ENCODE measurements around the gene DEPDC1. TPM values are rescaled to one million over a fixed set of nuclear protein-coding genes. Genes with fewer than 3 reads are reported as not detected.
"Not testable (repeated sequence)": the region's sequence is repeated elsewhere in the genome, so short reads cannot be mapped to it uniquely, and the experiment has no call there.

Gene DEPDC1, protein sequence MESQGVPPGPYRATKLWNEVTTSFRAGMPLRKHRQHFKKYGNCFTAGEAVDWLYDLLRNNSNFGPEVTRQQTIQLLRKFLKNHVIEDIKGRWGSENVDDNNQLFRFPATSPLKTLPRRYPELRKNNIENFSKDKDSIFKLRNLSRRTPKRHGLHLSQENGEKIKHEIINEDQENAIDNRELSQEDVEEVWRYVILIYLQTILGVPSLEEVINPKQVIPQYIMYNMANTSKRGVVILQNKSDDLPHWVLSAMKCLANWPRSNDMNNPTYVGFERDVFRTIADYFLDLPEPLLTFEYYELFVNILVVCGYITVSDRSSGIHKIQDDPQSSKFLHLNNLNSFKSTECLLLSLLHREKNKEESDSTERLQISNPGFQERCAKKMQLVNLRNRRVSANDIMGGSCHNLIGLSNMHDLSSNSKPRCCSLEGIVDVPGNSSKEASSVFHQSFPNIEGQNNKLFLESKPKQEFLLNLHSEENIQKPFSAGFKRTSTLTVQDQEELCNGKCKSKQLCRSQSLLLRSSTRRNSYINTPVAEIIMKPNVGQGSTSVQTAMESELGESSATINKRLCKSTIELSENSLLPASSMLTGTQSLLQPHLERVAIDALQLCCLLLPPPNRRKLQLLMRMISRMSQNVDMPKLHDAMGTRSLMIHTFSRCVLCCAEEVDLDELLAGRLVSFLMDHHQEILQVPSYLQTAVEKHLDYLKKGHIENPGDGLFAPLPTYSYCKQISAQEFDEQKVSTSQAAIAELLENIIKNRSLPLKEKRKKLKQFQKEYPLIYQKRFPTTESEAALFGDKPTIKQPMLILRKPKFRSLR
- 5.3 TPM for polyA plus RNA-seq (ENCODE audit: insufficient read length)

- peak; percentile 99 for DNase-seq
Measured at GRCh38 chr1:68496680-68497357, at the start of gene DEPDC1. Gene DEPDC1 (minus strand): TSS chr1:68497082. CDS start chr1:68496999, 83 bp downstream.

GRCh38 chr1:68544651-68545050 lies 47.8 kb upstream of the DEPDC1 start:
- DNase-seq, result no peak

DNA sequence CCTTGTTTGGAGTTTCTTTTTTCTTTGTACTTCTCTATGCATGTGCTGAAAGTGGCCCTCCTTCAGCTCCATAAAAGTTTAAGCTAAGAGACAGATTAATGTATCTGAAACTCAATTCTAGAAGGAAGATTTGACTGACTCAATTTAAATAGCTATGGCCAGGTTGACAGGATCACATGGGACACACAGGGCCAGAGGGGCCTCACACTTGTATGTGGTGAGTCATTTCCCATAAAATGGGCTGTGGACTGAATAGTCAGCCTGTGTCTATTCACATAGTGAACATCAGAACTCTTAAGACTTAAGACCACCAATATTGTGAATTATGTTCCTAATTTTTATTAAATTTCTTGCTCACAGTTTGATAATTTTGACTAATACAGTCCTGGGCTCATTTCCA lies 45.7 kb upstream of the DEPDC1 start:
- DNase-seq, result no peak

DNA sequence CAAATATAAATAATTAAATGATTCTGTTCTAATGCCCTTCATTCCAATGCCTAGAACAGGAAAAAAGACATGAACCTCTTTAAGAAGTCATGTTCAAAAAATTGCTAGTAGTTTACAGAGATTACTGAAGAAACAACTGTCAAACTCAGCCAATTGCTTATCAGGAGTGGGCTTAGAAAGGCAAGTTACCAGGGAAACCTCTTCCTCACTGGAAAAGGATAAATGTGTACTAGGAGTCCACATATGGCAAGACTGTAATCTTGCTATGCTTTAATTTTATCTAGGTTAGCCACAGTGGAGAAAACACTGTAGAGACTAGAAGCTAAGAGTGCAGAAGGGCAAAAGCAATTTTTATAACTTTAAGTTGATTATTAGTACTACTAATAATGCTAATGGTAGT lies 42.1 kb upstream of the DEPDC1 start:
- no peak for DNase-seq

DNA sequence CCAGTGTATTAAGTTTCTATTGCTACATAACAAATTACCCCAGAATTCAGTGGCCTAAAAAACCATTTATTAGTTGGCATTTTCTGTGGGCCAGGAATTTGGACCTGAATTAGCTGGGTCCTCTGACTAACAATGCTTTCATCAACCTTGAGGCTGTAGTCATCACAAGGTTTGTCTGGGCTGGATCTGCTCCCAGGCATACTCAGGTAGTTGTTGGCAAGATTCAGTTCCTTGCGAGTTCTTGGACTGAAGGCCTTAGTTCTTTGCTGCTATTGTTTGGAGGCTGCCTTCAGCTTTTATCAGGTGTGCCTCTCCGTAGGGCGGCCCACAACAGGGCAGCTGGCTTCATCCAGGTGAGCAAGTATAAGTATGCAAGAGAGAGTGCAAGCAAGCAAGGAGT lies 31.4 kb upstream of the DEPDC1 start:
- DNase-seq, result no peak

DNA sequence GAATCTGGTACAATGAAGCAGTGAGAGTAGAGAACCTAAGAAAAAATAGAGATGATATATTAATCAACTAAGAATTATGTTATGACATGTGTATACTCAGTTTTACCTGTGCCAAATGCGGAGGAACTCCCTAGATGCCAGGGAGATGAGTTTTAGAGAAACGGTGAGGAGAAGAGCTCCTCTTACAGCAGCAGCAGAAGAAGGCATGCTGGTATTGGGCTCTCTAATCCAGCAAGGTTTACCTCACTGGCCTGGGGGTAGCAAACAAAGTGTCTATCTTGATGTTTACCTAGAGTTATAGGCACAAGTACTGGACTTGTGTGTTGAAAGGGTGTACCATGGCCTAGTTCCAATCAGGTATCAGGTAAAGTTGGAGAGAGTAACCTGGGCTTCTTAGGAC lies 28.9 kb upstream of the DEPDC1 start:
- DNase-seq, result no peak

- peak; percentile 48 for DNase-seq
Measured at GRCh38 chr1:68521286-68521685, 24.4 kb upstream of the DEPDC1 start.

GRCh38 chr1:68516066-68516465 lies 19.2 kb upstream of the DEPDC1 start:
- DNase-seq, result no peak

DNA sequence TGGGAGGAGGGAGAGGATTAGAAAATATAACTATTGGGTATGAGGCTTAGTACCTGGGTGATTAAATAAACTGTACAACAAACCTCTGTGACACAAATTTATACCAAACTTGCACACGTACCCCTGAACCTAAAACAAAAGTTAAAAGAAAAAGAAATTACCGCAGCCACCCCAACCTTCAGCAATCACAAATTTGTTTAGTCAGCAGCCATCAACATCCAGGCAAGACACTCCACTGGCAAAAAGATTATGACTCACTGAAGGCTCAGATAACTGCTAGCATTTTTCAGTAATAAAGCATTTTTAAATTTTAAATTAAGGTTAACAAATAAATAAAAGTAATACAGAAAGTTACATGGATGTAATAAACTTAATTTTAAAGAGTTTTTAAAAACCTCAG lies 14.4 kb upstream of the DEPDC1 start:
- no peak for DNase-seq

GRCh38 chr1:68506386-68506785 lies 9.5 kb upstream of the DEPDC1 start:
- DNase-seq, result no peak

DNA sequence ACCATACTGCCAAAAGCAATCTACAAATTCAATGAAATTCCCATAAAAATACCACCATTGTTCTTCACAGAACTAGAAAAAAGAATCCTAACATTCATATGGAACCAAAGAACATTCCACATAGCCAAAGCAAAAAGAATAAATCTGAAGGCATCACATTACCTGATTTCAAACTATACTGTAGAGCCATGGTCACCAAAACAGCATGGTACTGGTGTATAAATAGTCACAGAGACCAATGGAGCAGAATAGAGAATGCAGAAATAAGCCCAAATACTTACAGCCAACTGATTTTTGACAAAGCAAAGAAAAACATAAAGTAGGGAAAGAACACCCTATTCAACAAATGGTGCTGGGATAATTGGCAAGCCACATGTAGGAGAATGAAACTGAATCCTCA lies 6.2 kb upstream of the DEPDC1 start:
- DNase-seq, result no peak

DNA sequence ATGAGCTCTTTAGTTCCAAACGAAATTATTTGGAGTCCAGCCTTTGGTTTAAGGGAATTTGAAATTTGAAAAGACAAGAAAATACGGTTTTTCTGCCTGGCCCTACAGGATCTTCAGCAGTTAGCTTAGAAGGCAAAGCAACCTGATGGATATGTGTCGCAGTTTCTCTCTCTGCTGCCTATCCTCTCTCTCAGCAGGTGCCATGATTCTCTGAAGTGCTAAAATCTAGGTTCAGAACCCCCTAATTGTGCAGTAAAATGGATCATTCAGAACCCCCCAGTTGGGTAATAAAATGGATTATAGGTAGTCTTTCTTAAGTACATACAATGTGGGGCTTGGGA lies 446 bp upstream of the DEPDC1 start:
- no peak for DNase-seq

GRCh38 chr1:68495968-68496679 lies 758 bp downstream of the DEPDC1 start:
- no peak for DNase-seq

GRCh38 chr1:68495532-68495931 lies 1.4 kb downstream of the DEPDC1 start:
- DNase-seq, result no peak

DNA sequence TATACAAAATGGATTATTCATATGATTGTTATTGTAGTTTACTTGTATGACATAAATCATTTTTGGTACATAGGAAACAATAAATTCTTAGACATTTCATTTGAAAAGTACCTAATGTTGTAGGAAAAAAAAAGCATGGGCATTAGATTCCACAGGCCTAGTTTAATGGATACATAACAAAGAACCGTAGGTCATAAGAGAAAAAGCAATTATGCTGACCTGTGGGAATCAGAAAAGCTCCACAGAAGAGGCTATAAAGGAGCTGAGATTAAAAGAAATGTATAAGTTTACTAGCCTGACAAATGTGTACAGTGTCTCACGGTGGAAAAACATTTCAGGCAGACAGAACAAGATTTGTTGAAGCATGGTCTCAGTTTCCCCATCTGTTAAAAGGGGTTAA lies 3.7 kb downstream of the DEPDC1 start:
- DNase-seq, result no peak

DNA sequence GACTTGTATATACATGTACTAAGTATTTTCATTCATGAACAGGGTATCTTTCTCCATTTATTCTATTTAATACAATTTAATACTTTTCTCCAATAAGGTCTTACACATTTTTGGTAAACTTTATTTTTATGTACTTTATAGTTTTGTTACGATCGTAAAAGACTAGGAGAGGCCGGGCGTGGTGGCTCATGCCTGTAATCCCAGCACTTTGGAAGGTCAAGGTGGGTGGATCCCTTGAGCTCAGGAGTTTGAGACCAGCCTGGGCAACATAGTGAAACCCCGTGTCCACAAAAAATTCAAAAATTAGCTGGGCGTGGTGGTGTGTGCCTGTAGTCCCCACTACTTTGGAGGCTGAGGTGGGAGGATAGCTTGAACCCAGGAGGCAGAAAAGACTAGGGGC lies 4.6 kb downstream of the DEPDC1 start:
- DNase-seq, result not testable (repeated sequence)

DNA sequence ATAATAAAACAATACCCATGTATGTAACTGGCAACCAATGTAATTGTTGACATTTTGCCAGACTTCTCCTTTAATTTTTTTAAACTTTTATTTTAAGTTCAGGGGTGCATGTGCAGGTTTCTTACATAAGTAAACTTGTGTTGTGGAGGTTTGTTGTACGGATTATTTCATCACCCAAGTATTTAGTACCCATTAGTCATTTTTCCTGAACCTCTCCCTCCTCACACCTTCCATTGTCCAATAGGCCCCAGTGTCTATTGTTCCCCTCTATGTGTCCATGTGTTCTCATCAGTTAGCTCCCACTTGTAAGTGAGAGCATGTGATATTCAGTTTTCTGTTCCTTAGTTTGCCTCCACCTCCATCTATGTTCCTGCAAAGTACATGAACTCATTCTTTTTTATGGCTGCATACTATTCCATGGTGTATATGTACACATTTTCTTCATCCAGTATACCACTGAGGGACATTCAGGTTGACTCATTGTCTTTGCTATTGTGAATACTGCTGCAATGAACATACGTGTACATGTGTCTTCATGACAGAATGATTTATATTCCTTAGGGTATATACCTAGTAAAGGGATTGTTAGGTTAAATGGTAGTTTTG lies 6.7 kb downstream of the DEPDC1 start:
- no peak for DNase-seq

DNA sequence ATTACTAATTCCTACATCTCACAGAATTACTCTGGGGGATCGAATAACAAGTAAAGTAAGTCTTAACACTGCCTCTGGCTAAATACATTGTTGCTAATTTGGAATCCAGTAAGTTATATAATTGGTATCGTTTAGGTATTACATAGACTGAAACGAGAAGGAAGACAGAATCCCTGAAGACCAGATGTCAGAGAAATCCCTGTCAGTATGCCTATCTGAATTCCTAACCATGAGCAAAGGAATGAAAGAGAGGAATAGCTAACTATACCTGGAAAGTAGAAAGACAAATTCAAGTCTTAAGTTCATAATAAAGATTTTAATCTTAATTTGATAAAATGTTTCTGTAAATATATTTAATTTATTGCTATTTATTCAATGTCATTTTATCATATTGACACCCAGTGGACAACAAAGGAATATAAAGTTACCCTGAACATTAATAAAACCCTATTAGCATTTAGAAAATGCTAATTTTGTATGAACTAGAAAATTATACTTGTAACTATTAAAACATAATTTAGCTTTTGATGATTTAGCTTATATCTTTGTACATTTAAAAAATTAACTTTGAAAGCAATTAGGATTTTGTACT lies 11.4 kb downstream of the DEPDC1 start:
- no peak for DNase-seq

DNA sequence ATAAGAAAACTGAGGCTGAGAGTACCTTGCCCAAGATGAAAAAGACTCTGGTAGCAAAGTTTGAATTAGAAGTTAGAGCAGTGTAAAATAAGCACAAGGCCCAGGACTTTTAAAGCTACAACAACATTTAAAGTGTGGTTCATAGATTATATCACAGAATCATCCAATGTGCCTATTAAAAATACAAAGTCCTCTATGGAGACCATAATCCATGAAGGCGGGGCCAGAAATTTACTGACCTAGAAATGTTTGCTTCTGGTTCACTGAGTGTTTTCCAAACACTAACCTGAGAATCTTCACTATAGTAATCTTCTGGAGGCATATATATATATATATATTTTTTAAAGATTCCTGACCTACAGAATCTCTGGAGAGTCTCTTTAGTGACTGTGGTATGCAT lies 12.3 kb downstream of the DEPDC1 start:
- DNase-seq, result no peak

- no peak for DNase-seq
Measured at GRCh38 chr1:68481041-68481440, 15.8 kb downstream of the DEPDC1 start.

DNA sequence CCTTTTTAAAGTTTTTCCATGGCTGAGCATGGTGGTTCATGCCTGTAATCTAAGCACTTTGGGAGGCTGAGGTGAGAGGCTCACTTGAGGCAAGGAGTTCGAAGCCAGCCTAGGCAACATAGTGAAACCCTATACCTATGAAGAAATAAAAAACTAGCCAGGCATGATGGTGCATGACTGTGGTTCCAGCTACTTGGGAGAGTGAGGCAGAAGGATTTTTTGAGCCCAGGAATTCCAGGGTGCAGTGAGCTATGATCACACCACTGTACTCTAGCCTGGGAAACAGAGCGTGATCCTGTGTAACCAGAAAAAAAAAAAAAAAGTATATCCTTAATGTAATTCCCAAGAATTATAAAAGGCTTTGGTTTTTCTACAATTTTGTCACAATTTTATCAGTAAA lies 17.4 kb downstream of the DEPDC1 start:
- no peak for DNase-seq

DNA sequence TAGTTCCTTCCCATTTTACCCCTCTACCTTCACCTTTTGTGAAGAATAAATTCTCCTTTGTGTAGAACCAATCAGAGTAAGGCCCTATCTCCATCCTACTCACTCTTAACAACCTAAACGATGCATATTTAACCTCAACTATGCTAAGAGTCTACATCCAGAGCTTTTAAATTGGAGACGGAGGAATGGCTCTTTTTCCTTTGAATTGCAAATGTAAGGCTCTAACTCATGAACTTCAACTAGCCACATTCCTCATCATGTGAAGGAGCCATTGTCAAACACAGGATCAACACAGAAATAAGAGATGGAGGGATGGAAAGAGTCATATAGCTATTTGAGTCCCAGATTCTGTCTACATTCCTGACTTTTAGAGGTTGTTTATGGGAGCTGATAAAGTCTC lies 18.2 kb downstream of the DEPDC1 start:
- no peak for DNase-seq
